Measurements from ENCODE around the gene RGMA. TPM values are rescaled to one million over a fixed set of nuclear protein-coding genes. Genes with fewer than 3 reads are reported as not detected.

Gene RGMA, protein sequence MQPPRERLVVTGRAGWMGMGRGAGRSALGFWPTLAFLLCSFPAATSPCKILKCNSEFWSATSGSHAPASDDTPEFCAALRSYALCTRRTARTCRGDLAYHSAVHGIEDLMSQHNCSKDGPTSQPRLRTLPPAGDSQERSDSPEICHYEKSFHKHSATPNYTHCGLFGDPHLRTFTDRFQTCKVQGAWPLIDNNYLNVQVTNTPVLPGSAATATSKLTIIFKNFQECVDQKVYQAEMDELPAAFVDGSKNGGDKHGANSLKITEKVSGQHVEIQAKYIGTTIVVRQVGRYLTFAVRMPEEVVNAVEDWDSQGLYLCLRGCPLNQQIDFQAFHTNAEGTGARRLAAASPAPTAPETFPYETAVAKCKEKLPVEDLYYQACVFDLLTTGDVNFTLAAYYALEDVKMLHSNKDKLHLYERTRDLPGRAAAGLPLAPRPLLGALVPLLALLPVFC
- total RNA-seq: 0.22 and 0.50 TPM in 2 replicates

DNA sequence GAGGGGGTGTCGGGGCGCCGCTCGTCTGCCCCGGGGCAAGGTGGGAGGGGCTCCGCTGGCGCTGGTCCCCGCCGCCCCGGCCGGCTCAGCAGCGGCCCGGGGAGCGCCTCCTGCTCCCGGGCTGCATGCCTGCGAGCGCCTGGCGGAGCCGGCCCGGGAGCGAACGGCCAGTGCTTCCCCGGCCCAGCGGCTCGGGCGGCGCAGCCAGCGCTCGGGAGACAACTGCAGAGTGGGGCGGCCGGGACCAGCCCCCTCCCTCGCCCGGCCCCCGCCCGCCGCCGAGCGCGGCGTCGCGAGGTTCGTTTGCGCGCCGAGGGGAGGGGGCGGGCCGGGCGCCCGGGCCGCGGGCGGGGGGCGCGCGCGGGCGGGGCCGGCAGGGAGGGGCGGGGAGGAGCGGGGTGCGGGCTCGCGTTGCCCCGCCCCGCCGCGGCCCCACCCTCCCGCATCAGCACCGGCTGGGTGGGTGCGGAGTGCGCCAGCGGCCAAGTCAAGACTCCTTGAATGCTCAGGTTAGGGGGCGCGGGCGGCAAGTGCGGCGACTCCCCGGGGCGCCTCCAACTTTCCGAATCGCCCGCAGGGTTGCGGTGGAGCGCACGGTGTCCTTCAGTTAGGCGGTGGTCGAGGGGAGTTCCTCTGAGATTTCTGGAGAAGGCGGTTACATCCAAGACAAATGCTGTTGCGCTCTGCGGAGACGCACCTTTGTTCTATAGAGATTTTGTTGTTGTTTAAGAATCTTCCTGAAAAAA lies at the start of gene RGMA:
Gene RGMA, minus strand, starts transcription at position 231 of the 746 bp plus-strand sequence. CDS start 279 bp downstream, outside the sequence.

Other genes starting within 250 kb of the RGMA start
- 96.5 and 98.1 TPM in 2 replicates for gene CHD2, start 188.9 kb downstream of the RGMA start, total RNA-seq

Measured in uterine smooth muscle cell (primary cell).